Measurements from ENCODE around the gene PCSK6. TPM values are rescaled to one million over a fixed set of nuclear protein-coding genes. Genes with fewer than 3 reads are reported as not detected.
"Not testable (repeated sequence)": the region's sequence is repeated elsewhere in the genome, so short reads cannot be mapped to it uniquely, and the experiment has no call there.

PCSK6 gene
- total RNA-seq, 1 donor from 2014 or later = 3.7 TPM

- no peak overlapping the region for H3K4me3 ChIP-seq (ENCODE audit: low read depth, low read length)
- TF ChIP-seq, protein P1, sequence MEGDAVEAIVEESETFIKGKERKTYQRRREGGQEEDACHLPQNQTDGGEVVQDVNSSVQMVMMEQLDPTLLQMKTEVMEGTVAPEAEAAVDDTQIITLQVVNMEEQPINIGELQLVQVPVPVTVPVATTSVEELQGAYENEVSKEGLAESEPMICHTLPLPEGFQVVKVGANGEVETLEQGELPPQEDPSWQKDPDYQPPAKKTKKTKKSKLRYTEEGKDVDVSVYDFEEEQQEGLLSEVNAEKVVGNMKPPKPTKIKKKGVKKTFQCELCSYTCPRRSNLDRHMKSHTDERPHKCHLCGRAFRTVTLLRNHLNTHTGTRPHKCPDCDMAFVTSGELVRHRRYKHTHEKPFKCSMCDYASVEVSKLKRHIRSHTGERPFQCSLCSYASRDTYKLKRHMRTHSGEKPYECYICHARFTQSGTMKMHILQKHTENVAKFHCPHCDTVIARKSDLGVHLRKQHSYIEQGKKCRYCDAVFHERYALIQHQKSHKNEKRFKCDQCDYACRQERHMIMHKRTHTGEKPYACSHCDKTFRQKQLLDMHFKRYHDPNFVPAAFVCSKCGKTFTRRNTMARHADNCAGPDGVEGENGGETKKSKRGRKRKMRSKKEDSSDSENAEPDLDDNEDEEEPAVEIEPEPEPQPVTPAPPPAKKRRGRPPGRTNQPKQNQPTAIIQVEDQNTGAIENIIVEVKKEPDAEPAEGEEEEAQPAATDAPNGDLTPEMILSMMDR (conservative IDR thresholded peaks at IDR 0.05; ENCODE audit: low read depth, low read length) = no peak
- no peak for DNase-seq (ENCODE audit: low read depth)
Observed at GRCh38 chr15:101406526-101407195, 82.8 kb downstream of the PCSK6 start.

GRCh38 chr15:101406036-101406435, 83.5 kb downstream of the PCSK6 start:
- DNase-seq (ENCODE audit: low read depth) = no peak
- TF ChIP-seq, protein P1 (conservative IDR thresholded peaks at IDR 0.05; ENCODE audit: low read depth, low read length) = no peak
- no peak overlapping the region for H3K4me3 ChIP-seq (ENCODE audit: low read depth, low read length)

- TF ChIP-seq, protein P1 (conservative IDR thresholded peaks at IDR 0.05; ENCODE audit: low read depth, low read length) = no peak
- H3K4me3 ChIP-seq (ENCODE audit: low read depth, low read length) = no peak overlapping the region
- no peak for DNase-seq (ENCODE audit: low read depth)
Observed at GRCh38 chr15:101404245-101404644, 85.3 kb downstream of the PCSK6 start.

DNA sequence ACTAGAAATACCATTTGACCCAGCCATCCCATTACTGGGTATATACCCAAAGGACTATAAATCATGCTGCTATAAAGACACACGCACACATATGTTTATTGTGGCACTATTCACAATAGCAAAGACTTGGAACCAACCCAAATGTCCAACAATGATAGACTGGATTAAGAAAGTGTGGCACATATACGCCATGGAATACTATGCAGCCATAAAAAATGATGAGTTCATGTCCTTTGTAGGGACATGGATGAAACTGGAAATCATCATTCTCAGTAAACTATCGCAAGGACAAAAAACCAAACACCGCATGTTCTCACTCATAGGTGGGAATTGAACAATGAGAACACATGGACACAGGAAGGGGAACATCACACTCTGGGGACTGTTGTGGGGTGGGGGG, 86.6 kb downstream of the PCSK6 start:
- H3K4me3 ChIP-seq (ENCODE audit: low read depth, low read length); DNase-seq (ENCODE audit: low read depth): not testable (repeated sequence)

DNA sequence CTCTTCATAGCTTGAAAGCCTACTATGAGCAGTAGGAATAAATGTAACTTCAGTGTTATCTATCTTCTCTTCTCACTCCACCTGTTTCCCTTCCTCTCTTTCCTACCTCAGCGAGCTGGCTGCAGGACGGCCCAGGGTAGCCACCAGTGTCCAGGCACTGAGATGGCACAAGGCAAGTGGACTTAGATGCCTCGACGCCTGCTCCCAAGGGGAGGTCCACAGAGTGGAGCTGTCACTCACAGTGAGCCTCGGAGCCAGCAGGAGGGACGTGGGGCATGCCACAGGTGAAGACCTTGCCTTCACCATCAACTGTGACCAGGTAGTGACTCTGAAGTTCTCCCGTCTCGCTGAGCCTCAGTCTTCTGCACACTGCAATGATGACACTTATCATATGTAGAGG, 88.2 kb downstream of the PCSK6 start:
- no peak for DNase-seq (ENCODE audit: low read depth)
- TF ChIP-seq, protein P1 (conservative IDR thresholded peaks at IDR 0.05; ENCODE audit: low read depth, low read length) = no peak
- H3K4me3 ChIP-seq (ENCODE audit: low read depth, low read length) = no peak overlapping the region

GRCh38 chr15:101399431-101399830, 90.1 kb downstream of the PCSK6 start:
- no peak overlapping the region for H3K4me3 ChIP-seq (ENCODE audit: low read depth, low read length)
- DNase-seq (ENCODE audit: low read depth) = no peak
- TF ChIP-seq, protein P1 (conservative IDR thresholded peaks at IDR 0.05; ENCODE audit: low read depth, low read length) = no peak

GRCh38 chr15:101398247-101398646, 91.3 kb downstream of the PCSK6 start:
- no peak for DNase-seq (ENCODE audit: low read depth)
- TF ChIP-seq, protein P1 (conservative IDR thresholded peaks at IDR 0.05; ENCODE audit: low read depth, low read length) = no peak
- no peak overlapping the region for H3K4me3 ChIP-seq (ENCODE audit: low read depth, low read length)
